WTC11 (cell line): Measurements from ENCODE around the gene NDRG2. TPM values are rescaled to one million over a fixed set of nuclear protein-coding genes. Genes with fewer than 3 reads are reported as not detected.

Source experiments
- ATAC-seq: fragments of 200-7000 bp; cut with Tn5 transposase; 2 replicates; pipeline ENCODE4 v1.10.0; 2021; ENCODE audit warnings: mild to moderate bottlenecking, moderate library complexity
- CTCF ChIA-PET: fragments of 300-600 bp; sonication (Branson Sonifier 250); formaldehyde crosslinking; loops from one replicate; lab custom pipeline; 2021; ENCODE audit warnings: antibody characterized with exemption; lab: Charles Lee
- POLR2A ChIA-PET: fragments of 350-600 bp; sonication (Branson Sonifier 250); formaldehyde crosslinking; loops from one replicate; lab custom pipeline; 2021; ENCODE audit warnings: antibody characterized with exemption; lab: Charles Lee
- DNase-seq: peaks from one replicate; pipeline ENCODE4 v3.0.0; 2021; ENCODE audit warnings: low spot score
- H3K27ac Mint-ChIP-seq: 2 replicates; pipeline ENCODE4 v1.8.0; 2021; ENCODE audit warnings: mixed read lengths
- H3K27me3 Mint-ChIP-seq: 2 replicates; pipeline ENCODE4 v1.8.0; 2021; ENCODE audit warnings: low read depth, mild to moderate bottlenecking, moderate library complexity, mixed read lengths
- H3K36me3 Mint-ChIP-seq: 2 replicates; pipeline ENCODE4 v1.8.0; 2021; ENCODE audit warnings: mixed read lengths
- H3K4me1 Mint-ChIP-seq: 2 replicates; pipeline ENCODE4 v1.8.0; 2022; ENCODE audit warnings: mixed read lengths
- H3K4me3 Mint-ChIP-seq: 2 replicates; pipeline ENCODE4 v1.8.0; 2021; ENCODE audit warnings: mild to moderate bottlenecking, moderate library complexity, mixed read lengths
- H3K9me3 Mint-ChIP-seq: 2 replicates; pipeline ENCODE4 v1.8.0; 2021; ENCODE audit warnings: mixed read lengths
- ATF2 ChIP-seq: sonication (generic); formaldehyde crosslinking; IDR thresholded peaks from 2 replicates; pipeline ENCODE4 v1.8.1; 2022; ENCODE audit warnings: low read depth, missing genetic modification reagents, borderline replicate concordance
- E2F1 ChIP-seq: sonication (generic); formaldehyde crosslinking; IDR thresholded peaks from 2 replicates; pipeline ENCODE4 v1.8.0; 2022; ENCODE audit warnings: mild to moderate bottlenecking, missing genetic modification reagents
- FOXP4 ChIP-seq: sonication (generic); formaldehyde crosslinking; IDR thresholded peaks from 2 replicates; pipeline ENCODE4 v1.8.0; 2022; ENCODE audit warnings: mild to moderate bottlenecking, missing genetic modification reagents
- MXD4 ChIP-seq: fragments of 250-450 bp; sonication (Bioruptor Pico); IDR thresholded peaks from 2 replicates; pipeline ENCODE4 v1.8.0; 2021; ENCODE audit warnings: mild to moderate bottlenecking, moderate library complexity, borderline replicate concordance
- RELA ChIP-seq: sonication (generic); formaldehyde crosslinking; IDR thresholded peaks from 2 replicates; pipeline ENCODE4 v1.8.1; 2022; ENCODE audit warnings: missing genetic modification reagents, mild to moderate bottlenecking, borderline replicate concordance
- SMAD4 ChIP-seq: sonication (generic); formaldehyde crosslinking; IDR thresholded peaks from 2 replicates; pipeline ENCODE4 v1.8.0; 2022; ENCODE audit warnings: mild to moderate bottlenecking, missing genetic modification reagents
- SP1 ChIP-seq: sonication (generic); formaldehyde crosslinking; conservative IDR thresholded peaks from 2 replicates; pipeline ENCODE4 v1.8.1; 2022; ENCODE audit warnings: missing genetic modification reagents
- ZNF121 ChIP-seq: sonication (generic); formaldehyde crosslinking; IDR thresholded peaks from 2 replicates; pipeline ENCODE4 v1.8.0; 2023; ENCODE audit warnings: missing genetic modification reagents
- ZNF138 ChIP-seq: sonication (generic); formaldehyde crosslinking; conservative IDR thresholded peaks from 2 replicates; pipeline ENCODE4 v1.8.1; 2022; ENCODE audit warnings: mild to moderate bottlenecking, moderate library complexity, missing genetic modification reagents
- ZNF232 ChIP-seq: sonication (generic); formaldehyde crosslinking; IDR thresholded peaks from 2 replicates; pipeline ENCODE4 v1.8.0; 2022; ENCODE audit warnings: mild to moderate bottlenecking, missing genetic modification reagents
- ZNF281 ChIP-seq: sonication (generic); formaldehyde crosslinking; IDR thresholded peaks from 2 replicates; pipeline ENCODE4 v1.8.0; 2023; ENCODE audit warnings: mild to moderate bottlenecking, missing genetic modification reagents
- ZNF396 ChIP-seq: fragments of 250-450 bp; sonication (Bioruptor Pico); IDR thresholded peaks from 2 replicates; pipeline ENCODE4 v1.8.0; 2021; ENCODE audit warnings: mild to moderate bottlenecking, moderate library complexity, borderline replicate concordance
- ZNF512 ChIP-seq: sonication (generic); formaldehyde crosslinking; IDR thresholded peaks from 2 replicates; pipeline ENCODE4 v1.8.1; 2022; ENCODE audit warnings: missing genetic modification reagents, borderline replicate concordance
- total RNA-seq: library from RNA; stranded (reverse); gene quantifications from 3 replicates; pipeline ENCODE4 v1.2.3, GENCODE V29; 2021
- TF ChIP-seq, protein P1 (sequence below): sonication (generic); formaldehyde crosslinking; IDR thresholded peaks from 2 replicates; pipeline ENCODE4 v1.8.1; 2023; ENCODE audit warnings: mild to moderate bottlenecking, moderate library complexity, missing genetic modification reagents
- TF ChIP-seq, protein P2 (sequence below): fragments of 250-450 bp; sonication (Bioruptor Pico); IDR thresholded peaks from 2 replicates; pipeline ENCODE4 v1.9.0; 2021; ENCODE audit warnings: mild to moderate bottlenecking

The NDRG2 gene
- total RNA-seq, 1 experiment from 2014 or later: 32.2 TPM

DNA sequence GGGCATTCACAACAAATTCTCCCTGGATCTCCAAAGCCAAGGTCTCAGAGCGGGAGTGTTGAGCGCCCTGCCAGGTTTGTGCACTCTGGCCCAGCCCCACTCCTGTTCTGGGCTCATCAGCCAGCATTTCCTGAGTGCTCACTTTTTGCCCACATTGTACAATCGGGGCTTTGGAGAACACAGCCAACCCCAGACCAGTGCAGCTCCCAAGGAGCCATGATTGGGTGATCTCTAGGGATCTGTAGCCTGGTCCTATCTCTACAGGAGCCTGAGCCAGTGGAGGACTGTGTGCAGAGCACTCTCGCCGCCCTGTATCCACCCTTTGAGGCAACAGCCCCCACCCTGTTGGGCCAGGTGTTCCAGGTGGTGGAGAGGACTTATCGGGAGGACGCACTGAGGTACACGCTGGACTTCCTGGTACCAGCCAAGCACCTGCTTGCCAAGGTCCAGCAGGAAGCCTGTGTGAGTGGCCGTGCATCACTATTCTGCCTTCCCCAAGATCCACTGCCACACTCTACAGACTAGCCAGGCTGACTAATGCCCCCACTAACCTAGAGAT, 48.0 kb upstream of the NDRG2 start:
- Mint-ChIP-seq H3K4me1 (peaks cover 24% of the 10 kb centered on the region), H3K9me3 (no peaks in the 10 kb centered on the region)
- POLR2A ChIA-PET: interaction anchor here (0.5 to 3.0 kb wide), 4 partner anchors 13 to 22 kb away, joined by 3 to 74 read pairs (median 15); no protein-coding TSS in a partner anchor
- TF ChIP-seq ATF2: no peak
- TF ChIP-seq, protein P1, sequence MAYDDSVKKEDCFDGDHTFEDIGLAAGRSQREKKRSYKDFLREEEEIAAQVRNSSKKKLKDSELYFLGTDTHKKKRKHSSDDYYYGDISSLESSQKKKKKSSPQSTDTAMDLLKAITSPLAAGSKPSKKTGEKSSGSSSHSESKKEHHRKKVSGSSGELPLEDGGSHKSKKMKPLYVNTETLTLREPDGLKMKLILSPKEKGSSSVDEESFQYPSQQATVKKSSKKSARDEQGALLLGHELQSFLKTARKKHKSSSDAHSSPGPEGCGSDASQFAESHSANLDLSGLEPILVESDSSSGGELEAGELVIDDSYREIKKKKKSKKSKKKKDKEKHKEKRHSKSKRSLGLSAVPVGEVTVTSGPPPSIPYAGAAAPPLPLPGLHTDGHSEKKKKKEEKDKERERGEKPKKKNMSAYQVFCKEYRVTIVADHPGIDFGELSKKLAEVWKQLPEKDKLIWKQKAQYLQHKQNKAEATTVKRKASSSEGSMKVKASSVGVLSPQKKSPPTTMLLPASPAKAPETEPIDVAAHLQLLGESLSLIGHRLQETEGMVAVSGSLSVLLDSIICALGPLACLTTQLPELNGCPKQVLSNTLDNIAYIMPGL (CRISPR knock-in tag): no peak
- no peak for TF ChIP-seq ZNF121 (CRISPR knock-in tag)
- TF ChIP-seq SMAD4 (CRISPR knock-in tag): no peak
- no peak for TF ChIP-seq ZNF512 (CRISPR knock-in tag)
- no peak for TF ChIP-seq ZNF138 (CRISPR knock-in tag)
- TF ChIP-seq RELA (CRISPR knock-in tag): no peak
- TF ChIP-seq FOXP4 (CRISPR knock-in tag): no peak
- no peak for TF ChIP-seq MXD4 (CRISPR knock-in tag)
- TF ChIP-seq ZNF232 (CRISPR knock-in tag): no peak
- TF ChIP-seq SP1 (CRISPR knock-in tag): no peak
- no peak for TF ChIP-seq E2F1
- TF ChIP-seq, protein P2, sequence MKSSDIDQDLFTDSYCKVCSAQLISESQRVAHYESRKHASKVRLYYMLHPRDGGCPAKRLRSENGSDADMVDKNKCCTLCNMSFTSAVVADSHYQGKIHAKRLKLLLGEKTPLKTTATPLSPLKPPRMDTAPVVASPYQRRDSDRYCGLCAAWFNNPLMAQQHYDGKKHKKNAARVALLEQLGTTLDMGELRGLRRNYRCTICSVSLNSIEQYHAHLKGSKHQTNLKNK: no peak
- TF ChIP-seq ZNF281 (CRISPR knock-in tag): no peak
- TF ChIP-seq ZNF396 (CRISPR knock-in tag): no peak
- TF ChIP-seq, all 79 proteins: peak for 0
- DNase-seq (no peak), ATAC-seq (no peak)
- H3K27ac Mint-ChIP-seq: no peak overlapping the region
- H3K4me3 Mint-ChIP-seq: peak overlapping the region; percentile 89
- CTCF ChIA-PET: interaction anchor here (2.5 to 4.6 kb wide), 5 partner anchors 20 to 59 kb away, joined by 12 to 165 read pairs (median 94); partner anchors contain the start of genes TMEM253 and ZNF219
- no peaks in the 10 kb centered on the region for H3K27me3 Mint-ChIP-seq
- H3K36me3 Mint-ChIP-seq: peaks cover 40% of the 10 kb centered on the region
